ENCODE measurements around the gene VILL.
A peak's percentile ranks its signal among the peaks of the same experiment; 100 is the strongest.
"Not testable (repeated sequence)": the region's sequence is repeated elsewhere in the genome, so short reads cannot be mapped to it uniquely, and the experiment has no call there.

VILL gene

GRCh38 chr3:38036286-38036685 lies 45.7 kb downstream of the VILL start:
- no peak for DNase-seq (ENCODE audit: low read depth in 2 of 2)

GRCh38 chr3:38036906-38037305 lies 46.3 kb downstream of the VILL start:
- no peak for DNase-seq (ENCODE audit: low read depth in 2 of 2)

DNA sequence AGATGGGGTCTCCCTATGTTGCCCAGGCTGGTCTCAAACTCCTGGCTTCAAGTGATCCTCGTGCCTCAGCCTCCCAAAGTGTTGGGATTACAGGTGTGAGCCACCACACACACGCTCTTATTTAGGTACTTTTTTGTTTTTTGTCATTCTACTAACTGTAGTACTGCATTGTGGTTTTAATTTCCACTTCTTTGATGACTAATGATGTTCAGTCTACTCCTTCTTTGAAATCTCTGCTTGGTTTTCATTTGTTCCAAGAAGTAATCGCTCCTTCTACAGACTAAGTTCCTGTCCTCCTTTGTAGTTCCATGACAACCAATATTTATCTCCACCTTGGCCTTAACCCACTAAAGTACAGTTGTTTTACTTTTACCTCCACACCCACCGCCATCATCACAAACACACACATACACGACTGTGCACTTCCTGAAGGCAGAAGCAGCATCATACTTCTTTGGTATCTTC lies 47.9 kb downstream of the VILL start:
- DNase-seq (ENCODE audit: low read depth in 2 of 2), result peak in 1 of 2 donors; percentile 9

- peak; percentile 59 to 76 for DNase-seq (ENCODE audit: low read depth in 2 of 2)
Measured at GRCh38 chr3:38039101-38039898, 48.7 kb downstream of the VILL start, which contains the start of gene DLEC1. Gene DLEC1, plus strand, starts transcription at chr3:38039208. Its CDS starts 18 bp downstream, at chr3:38039226.

DNA sequence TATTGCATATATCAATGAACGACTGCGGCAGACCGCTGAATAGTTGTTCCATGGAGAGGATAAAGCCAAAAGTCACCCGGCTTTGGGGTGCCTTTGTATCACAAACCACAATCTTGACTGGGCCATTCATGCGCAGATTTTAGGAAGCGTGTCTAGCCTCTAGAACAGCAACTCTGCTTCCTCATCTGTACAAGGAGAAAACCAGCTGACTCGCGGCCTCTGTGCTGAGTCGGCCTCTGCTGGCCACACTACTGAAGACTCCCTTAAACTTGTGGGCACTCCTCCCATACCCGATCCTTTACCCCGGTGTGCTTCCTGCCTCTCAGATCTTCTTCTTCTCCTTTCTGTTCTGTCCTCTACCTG lies 49.3 kb downstream of the VILL start:
- DNase-seq (ENCODE audit: low read depth in 2 of 2), result peak; percentile 22 to 37

DNA sequence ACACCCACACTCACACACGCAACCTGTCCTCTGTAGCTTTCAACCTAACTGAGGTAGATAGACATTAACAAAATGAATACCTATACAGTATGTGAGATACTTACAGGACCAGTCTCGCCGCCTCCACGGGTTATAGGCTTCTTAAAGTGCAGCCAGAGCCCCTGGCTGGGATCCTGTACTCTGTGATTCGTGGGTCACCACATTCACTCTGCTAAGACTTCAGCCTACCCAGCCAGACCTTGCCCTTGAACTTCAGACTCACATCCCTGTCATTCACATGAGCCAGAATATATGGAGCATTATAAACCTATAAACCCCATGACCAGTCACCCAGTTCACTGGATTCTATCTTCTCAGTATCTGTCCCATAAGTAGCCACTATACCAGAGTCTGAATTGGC lies 49.8 kb downstream of the VILL start:
- DNase-seq (ENCODE audit: low read depth in 2 of 2), result no peak

GRCh38 chr3:38043486-38043885 lies 52.9 kb downstream of the VILL start:
- no peak for DNase-seq (ENCODE audit: low read depth in 2 of 2)

DNA sequence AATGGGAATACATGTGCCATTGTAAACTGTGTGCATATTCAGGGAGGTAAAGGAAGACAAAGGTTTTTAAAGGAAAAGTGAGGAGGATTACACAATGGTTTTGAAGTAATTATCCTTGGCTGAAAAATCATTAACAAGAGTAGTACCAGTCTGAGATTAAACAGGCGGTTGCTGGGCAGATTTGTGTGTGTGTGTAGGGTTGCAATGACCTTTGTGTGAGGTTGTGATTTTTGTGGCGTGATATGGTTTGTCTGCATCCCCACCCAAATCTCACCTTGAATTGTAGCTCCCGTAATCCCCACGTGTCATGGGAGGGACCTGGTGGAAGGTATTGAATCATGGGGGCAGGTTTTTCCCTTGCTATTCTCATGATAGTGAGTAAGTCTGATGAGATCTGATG lies 55.4 kb downstream of the VILL start:
- no peak for DNase-seq (ENCODE audit: low read depth in 2 of 2)

DNA sequence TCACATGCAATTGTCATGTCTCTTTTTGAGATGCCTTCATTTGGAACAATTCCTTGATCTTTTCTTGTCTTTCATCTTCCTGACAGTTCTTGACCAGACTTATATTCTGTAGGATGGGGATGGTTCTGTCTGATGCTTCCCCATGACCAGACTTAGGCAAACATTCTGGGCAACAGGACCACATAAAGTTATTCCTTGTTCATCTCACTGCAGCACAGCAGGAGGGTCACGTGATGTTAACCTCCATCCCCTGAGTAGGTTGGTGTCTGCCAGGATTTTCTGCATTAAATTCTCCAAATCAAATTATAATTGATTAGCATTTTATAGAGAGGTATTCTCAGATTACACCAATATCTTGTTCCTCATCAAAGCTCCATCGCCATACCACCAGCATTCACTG lies 56.2 kb downstream of the VILL start:
- no peak for DNase-seq (ENCODE audit: low read depth in 2 of 2)

GRCh38 chr3:38047896-38048295 lies 57.3 kb downstream of the VILL start:
- no peak for DNase-seq (ENCODE audit: low read depth in 2 of 2)

- DNase-seq (ENCODE audit: low read depth in 2 of 2), result no peak
Measured at GRCh38 chr3:38049358-38050126, 59.0 kb downstream of the VILL start.

DNA sequence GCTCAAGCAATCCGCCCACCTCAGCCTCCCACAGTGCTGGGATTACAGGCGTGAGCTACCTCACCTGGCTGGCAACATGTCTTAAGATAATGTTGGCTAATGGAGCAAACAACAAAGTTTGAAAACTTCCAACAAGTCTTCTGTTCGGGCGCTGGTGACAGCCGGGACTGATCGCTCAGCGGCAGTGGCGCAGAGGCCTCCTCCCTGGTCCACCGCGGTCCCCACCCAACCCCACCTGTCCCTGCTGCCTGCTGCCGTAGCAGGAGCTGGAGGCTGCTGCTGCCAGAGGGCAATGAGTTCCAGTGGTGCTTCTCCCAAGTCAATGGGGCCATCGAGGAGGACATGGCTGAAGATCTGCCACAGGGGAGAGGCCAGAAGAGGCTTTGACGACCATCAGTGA lies 60.5 kb downstream of the VILL start:
- no peak for DNase-seq (ENCODE audit: low read depth in 2 of 2)

GRCh38 chr3:38053286-38053685 lies 62.7 kb downstream of the VILL start:
- DNase-seq (ENCODE audit: low read depth in 2 of 2), result not testable (repeated sequence)

DNA sequence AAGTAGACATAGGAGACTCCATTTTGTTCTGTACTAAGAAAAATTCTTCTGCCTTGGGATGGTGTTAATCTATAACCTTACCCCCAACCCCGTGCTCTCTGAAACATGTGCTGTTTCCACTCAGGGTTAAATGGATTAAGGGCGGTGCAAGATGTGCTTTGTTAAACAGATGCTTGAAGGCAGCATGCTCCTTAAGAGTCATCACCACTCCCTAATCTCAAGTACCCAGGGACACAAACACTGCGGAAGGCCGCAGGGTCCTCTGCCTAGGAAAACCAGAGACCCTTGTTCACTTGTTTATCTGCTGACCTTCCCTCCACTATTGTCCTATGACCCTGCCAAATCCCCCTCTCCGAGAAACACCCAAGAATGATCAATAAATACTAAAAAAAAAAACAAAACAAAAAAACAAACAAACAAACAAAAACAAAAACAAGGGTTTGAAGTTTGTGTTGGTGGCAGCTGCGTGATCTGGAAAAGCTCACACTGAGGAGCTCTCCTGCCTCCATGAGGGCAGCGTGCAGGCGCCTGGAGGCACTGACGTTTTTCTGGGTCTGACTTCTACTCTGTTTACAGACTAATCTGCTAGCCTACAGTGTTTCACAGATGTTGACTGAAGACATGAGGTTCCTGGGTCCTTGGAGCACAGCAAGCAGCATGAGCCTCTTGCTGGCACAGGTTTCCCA lies 63.4 kb downstream of the VILL start:
- DNase-seq (ENCODE audit: low read depth in 2 of 2), result not testable (repeated sequence)

GRCh38 chr3:38054499-38055001 lies 64.0 kb downstream of the VILL start:
- no peak for DNase-seq (ENCODE audit: low read depth in 2 of 2)
